Left ventricle myocardium inferior (tissue), 1 donor: ENCODE measurements around the gene CDH4. TPM values are rescaled to one million over a fixed set of nuclear protein-coding genes. Genes with fewer than 3 reads are reported as not detected.

Source experiments
- DNase-seq: peaks from one replicate; pipeline ENCODE4 v3.0.0-alpha.2; 2020
- H3K27ac ChIP-seq: fragments of 200-600 bp; replicated peaks from 2 replicates; pipeline ENCODE4 v1.8.0; 2021
- H3K27me3 ChIP-seq: fragments of 200-600 bp; 2 replicates; pipeline ENCODE4 v1.8.0; 2021; ENCODE audit warnings: low read depth
- H3K36me3 ChIP-seq: fragments of 200-600 bp; 2 replicates; pipeline ENCODE4 v1.8.0; 2021
- H3K4me1 ChIP-seq: fragments of 200-600 bp; 2 replicates; pipeline ENCODE4 v1.8.0; 2021
- H3K4me3 ChIP-seq: fragments of 200-600 bp; 2 replicates; pipeline ENCODE4 v1.8.0; 2021; ENCODE audit warnings: mild to moderate bottlenecking, moderate library complexity
- H3K9me3 ChIP-seq: fragments of 200-600 bp; replicated peaks from 2 replicates; pipeline ENCODE4 v1.8.0; 2021
- CTCF ChIP-seq: fragments of 200-600 bp; IDR thresholded peaks from 2 replicates; pipeline ENCODE4 v1.8.0; 2021; ENCODE audit warnings: antibody characterized with exemption, mild to moderate bottlenecking, borderline replicate concordance
- intact Hi-C: fragments of 100-400 bp; cut with micrococcal nuclease; formaldehyde crosslinking; loops from one replicate; pipeline ENCODE4 v1.11.0; 2022
- total RNA-seq: library from RNA; stranded (reverse); fragmentation: NEBNext Ultra II Directional; extraction: Animal tissue kit (Norgen Biotek cat#: 25700); gene quantifications from one replicate; pipeline ENCODE4 v1.2.1, GENCODE V29; 2021
- donor health status: DM: no; HTN: yes; CAD: no; lungs with severe emphysema.

CDH4 gene
- total RNA-seq, 1 donor from 2014 or later = 0.05 TPM

GRCh38 chr20:61954276-61955021, 702.4 kb downstream of the CDH4 start:
- Histone ChIP-seq H3K27me3 (peaks cover 35% of the 10 kb centered on the region), H3K27ac (no peak overlapping the region), H3K9me3 (no peaks in the 10 kb centered on the region), H3K4me3 (no peak overlapping the region), H3K4me1 (no peaks in the 10 kb centered on the region), H3K36me3 (no peaks in the 10 kb centered on the region)
- no peak for DNase-seq
- intact Hi-C loops = no loop called here
- TF ChIP-seq CTCF = no peak

GRCh38 chr20:61955668-61956395, 703.8 kb downstream of the CDH4 start:
- no peak for TF ChIP-seq CTCF
- no peak overlapping the region for H3K4me3 ChIP-seq
- DNase-seq = no peak
- H3K9me3 ChIP-seq = no peaks in the 10 kb centered on the region
- no peaks in the 10 kb centered on the region for H3K4me1 ChIP-seq
- H3K36me3 ChIP-seq = no peaks in the 10 kb centered on the region
- intact Hi-C loops = no loop called here
- H3K27me3 ChIP-seq = peaks cover 28% of the 10 kb centered on the region
- no peak overlapping the region for H3K27ac ChIP-seq

GRCh38 chr20:61956396-61957342, 704.6 kb downstream of the CDH4 start:
- no peak for TF ChIP-seq CTCF
- no peaks in the 10 kb centered on the region for H3K36me3 ChIP-seq
- H3K9me3 ChIP-seq = no peaks in the 10 kb centered on the region
- intact Hi-C loops = no loop called here
- no peak for DNase-seq
- H3K27me3 ChIP-seq = peaks cover 26% of the 10 kb centered on the region
- H3K27ac ChIP-seq = no peak overlapping the region
- no peaks in the 10 kb centered on the region for H3K4me1 ChIP-seq
- H3K4me3 ChIP-seq = no peak overlapping the region

GRCh38 chr20:61957961-61958715, 706.1 kb downstream of the CDH4 start:
- peaks cover 16% of the 10 kb centered on the region for H3K27me3 ChIP-seq
- intact Hi-C loops = no loop called here
- no peaks in the 10 kb centered on the region for H3K9me3 ChIP-seq

More at GRCh38 chr20:61957961-61958715, 706.1 kb downstream of the CDH4 start:
- Histone ChIP-seq H3K27ac (no peak overlapping the region), H3K36me3 (no peaks in the 10 kb centered on the region), H3K4me3 (no peak overlapping the region), H3K4me1 (no peaks in the 10 kb centered on the region)
- TF ChIP-seq CTCF = no peak
- no peak for DNase-seq
